ENCODE measurements around the gene CAMK1G. TPM values are rescaled to one million over a fixed set of nuclear protein-coding genes. Genes with fewer than 3 reads are reported as not detected.

CAMK1G gene
- polyA plus RNA-seq, 1 experiment, result 2.1 TPM

DNA sequence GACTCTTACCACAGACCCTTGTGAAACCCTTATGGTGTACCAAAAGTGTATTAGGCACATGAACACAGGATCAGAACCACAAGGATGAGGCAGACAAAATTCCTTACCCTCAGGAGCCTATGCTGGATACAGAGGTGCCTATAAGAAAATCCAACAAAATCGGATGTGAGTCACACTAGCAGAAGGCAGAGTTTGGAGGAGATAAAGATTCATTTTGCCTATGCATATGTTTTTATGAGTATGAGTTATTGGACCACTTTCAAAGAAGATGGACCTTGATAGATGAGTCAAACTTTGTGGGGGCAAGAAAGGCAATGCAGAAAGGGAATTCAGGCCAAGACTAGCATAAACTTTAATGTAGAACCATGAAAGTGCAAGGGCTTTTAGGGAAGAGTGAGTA, 17.0 kb downstream of the CAMK1G start:
- Histone ChIP-seq H3K27ac (ENCODE audit: low read depth, low read length) (no peak overlapping the region), H3K9me3 (ENCODE audit: control insufficient read depth, insufficient read depth, low read length) (no peaks in the 10 kb centered on the region), H3K4me3 (ENCODE audit: low read depth, low read length) (no peak overlapping the region), H3K27me3 (ENCODE audit: control insufficient read depth, insufficient read depth, low read length) (peaks cover 2% of the 10 kb centered on the region)
- no peak for DNase-seq (ENCODE audit: low read depth, low spot score)
- TF ChIP-seq, protein P1, sequence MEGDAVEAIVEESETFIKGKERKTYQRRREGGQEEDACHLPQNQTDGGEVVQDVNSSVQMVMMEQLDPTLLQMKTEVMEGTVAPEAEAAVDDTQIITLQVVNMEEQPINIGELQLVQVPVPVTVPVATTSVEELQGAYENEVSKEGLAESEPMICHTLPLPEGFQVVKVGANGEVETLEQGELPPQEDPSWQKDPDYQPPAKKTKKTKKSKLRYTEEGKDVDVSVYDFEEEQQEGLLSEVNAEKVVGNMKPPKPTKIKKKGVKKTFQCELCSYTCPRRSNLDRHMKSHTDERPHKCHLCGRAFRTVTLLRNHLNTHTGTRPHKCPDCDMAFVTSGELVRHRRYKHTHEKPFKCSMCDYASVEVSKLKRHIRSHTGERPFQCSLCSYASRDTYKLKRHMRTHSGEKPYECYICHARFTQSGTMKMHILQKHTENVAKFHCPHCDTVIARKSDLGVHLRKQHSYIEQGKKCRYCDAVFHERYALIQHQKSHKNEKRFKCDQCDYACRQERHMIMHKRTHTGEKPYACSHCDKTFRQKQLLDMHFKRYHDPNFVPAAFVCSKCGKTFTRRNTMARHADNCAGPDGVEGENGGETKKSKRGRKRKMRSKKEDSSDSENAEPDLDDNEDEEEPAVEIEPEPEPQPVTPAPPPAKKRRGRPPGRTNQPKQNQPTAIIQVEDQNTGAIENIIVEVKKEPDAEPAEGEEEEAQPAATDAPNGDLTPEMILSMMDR (IDR thresholded peaks at IDR 0.05; ENCODE audit: low read depth, low read length), result no peak
- CTCF ChIA-PET, result interaction anchor here (0.7 to 2.5 kb wide), 5 partner anchors 16 to 92 kb away, joined by 3 to 20 read pairs (median 5); no protein-coding TSS in a partner anchor
- POLR2A ChIA-PET, result no interaction called here

DNA sequence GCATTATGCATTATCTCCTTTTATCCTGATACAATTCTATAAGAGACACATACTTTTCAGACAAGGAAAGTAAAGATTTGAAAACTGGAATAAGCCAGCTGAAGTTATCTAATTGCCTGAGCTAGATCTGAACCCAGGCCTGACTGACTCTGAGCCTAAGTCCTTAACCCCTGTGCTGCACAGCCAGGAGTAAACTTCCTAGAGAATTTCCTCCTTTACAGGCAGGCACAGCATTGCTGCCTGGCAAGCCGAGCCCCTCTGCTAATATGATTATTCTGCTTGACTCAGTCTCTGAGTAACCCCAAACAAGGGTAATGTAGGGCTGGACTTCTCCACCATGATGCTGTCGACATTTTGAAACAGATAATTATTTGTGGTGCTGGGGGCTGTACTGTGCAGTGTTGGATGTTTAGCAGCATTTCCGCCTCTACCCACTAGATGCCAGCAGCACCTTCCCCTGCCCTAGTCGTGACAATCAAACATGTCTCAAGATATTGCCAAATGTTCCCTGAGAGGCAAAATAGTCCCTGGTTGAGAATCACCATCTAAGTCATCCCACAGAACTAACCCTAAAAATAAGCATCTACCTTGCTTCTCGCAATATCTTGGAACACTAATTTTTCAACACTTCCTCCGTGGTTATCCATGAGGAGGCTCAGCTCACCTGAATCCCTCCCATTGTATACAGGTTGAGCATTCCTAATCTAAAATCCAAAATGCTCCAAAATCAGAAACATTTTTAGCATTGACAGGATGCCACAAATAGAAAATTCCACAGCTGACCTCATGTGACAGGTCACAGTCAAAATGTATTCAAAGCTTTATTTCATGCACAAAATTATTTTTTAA, 18.5 kb downstream of the CAMK1G start:
- no peak for DNase-seq (ENCODE audit: low read depth, low spot score)
- no peaks in the 10 kb centered on the region for H3K9me3 ChIP-seq (ENCODE audit: control insufficient read depth, insufficient read depth, low read length)
- H3K4me3 ChIP-seq (ENCODE audit: low read depth, low read length), result no peak overlapping the region
- CTCF ChIA-PET, result interaction anchor here (0.6 to 2.5 kb wide), 12 partner anchors 9 to 1420 kb away, joined by 3 to 20 read pairs (median 6); no protein-coding TSS in a partner anchor
- H3K27ac ChIP-seq (ENCODE audit: low read depth, low read length), result no peak overlapping the region
- POLR2A ChIA-PET, result no interaction called here
- TF ChIP-seq, protein P1 (IDR thresholded peaks at IDR 0.05; ENCODE audit: low read depth, low read length), result peak; percentile 77
- H3K27me3 ChIP-seq (ENCODE audit: control insufficient read depth, insufficient read depth, low read length), result peaks cover 2% of the 10 kb centered on the region

DNA sequence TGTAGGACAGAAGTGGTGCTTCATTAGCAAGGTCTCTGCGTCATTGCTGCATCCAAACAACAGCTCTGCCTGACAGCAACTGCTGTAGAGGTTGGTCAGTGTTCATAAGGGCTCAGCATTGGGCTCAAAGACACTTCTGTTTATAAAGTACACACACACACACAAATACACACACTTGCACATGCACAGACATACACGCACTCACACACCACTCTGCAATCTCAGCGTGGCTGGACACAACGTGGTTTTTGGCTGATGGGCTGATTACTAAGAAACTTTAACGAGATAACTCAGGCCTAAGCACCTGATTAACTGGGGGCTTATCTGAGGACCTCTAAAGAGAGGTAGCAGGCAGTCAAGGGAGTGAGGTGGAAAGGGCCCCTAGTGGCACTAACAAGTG, 20.4 kb downstream of the CAMK1G start:
- CTCF ChIA-PET, result interaction anchor here (0.8 to 1.9 kb wide), 3 partner anchors 17 to 145 kb away, joined by 3 to 7 read pairs (median 5); no protein-coding TSS in a partner anchor
- no peak overlapping the region for H3K27ac ChIP-seq (ENCODE audit: low read depth, low read length)
- POLR2A ChIA-PET, result no interaction called here

DNA sequence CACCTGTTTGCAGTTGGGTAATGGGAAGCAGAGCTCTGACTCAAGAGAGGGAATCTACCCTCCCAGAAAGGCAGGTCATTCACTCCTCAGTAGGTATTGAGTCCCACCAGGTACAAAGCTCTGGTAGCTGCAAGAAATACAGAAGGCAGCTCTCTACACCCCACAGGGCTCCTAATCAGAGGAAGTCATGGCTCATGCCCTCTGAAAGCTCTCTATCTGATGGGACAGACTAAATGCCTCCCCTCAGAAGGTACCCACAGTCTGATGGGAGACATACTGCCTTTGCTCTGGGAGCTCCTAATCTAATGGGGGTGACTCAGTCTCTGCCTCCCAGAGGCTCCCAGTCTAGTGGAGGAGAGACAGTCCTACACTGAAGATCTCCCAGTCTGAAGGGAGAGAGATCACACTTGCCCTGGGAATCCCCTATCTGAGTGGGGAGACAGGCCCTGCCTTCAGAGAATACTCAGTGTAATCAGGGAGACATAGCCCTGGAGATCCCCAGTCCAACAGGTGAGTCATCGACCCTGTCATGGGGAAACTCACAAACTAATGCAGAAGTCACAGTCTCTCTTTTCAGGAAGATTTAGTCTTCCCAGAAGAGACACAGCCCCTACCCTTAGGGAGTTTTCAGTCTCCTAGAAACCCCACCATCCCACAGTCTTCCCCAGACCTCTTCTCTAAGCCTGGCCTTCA, 23.7 kb downstream of the CAMK1G start:
- TF ChIP-seq, protein P1 (IDR thresholded peaks at IDR 0.05; ENCODE audit: low read depth, low read length), result no peak
- CTCF ChIA-PET, result interaction anchor here (0.6 to 3.5 kb wide), 4 partner anchors 9 to 408 kb away, joined by 3 to 19 read pairs (median 3); no protein-coding TSS in a partner anchor
- H3K27ac ChIP-seq (ENCODE audit: low read depth, low read length), result no peak overlapping the region
- DNase-seq (ENCODE audit: low read depth, low spot score), result no peak
- no peaks in the 10 kb centered on the region; the same call in 1 of the 2 replicates for H3K9me3 ChIP-seq (ENCODE audit: control insufficient read depth, insufficient read depth, low read length)
- H3K27me3 ChIP-seq (ENCODE audit: control insufficient read depth, insufficient read depth, low read length), result no peaks in the 10 kb centered on the region
- POLR2A ChIA-PET, result interaction anchor here (0.7 kb wide), 1 partner anchor 1585 kb away, joined by 4 read pairs; no protein-coding TSS in a partner anchor
- no peak overlapping the region for H3K4me3 ChIP-seq (ENCODE audit: low read depth, low read length)

More for the DNA sequence above, 20.4 kb downstream of the CAMK1G start:
- Histone ChIP-seq H3K9me3 (ENCODE audit: control insufficient read depth, insufficient read depth, low read length) (no peaks in the 10 kb centered on the region), H3K27me3 (ENCODE audit: control insufficient read depth, insufficient read depth, low read length) (peaks cover 2% of the 10 kb centered on the region), H3K4me3 (ENCODE audit: low read depth, low read length) (no peak overlapping the region)
- no peak for DNase-seq (ENCODE audit: low read depth, low spot score)
- TF ChIP-seq, protein P1 (IDR thresholded peaks at IDR 0.05; ENCODE audit: low read depth, low read length), result no peak

All from AG04450 (cell line).